CD14-positive monocyte (primary cell): ENCODE results near the gene EYS. TPM values are rescaled to one million over a fixed set of nuclear protein-coding genes. Genes with fewer than 3 reads are reported as not detected.
A peak's percentile ranks its signal among the peaks of the same experiment; 100 is the strongest.

ENCODE experiments used
- DNase-seq, 3 donors: peaks; one replicate each; pipeline ENCODE4 v3.0.0-alpha.2; 2011 to 2022
- H2AFZ ChIP-seq: 2 replicates; pipeline ENCODE4 v1.6.0; 2012; ENCODE audit warnings: mild to moderate bottlenecking, low read depth, low read length, inconsistent platforms; ENCODE audit not compliant: insufficient read depth, poor library complexity, severe bottlenecking
- H3K27ac ChIP-seq, 2 donors: 1 replicate in 1 of 2; 2 replicates in 1 of 2; pipeline ENCODE4 v1.5.1; 2012 to 2013; ENCODE audit warnings: low read length in 2 of 2, control low read depth in 1 of 2, inconsistent platforms in 1 of 2, low read depth in 1 of 2, mild to moderate bottlenecking in 1 of 2
- H3K27me3 ChIP-seq, 2 donors: one replicate each; pipeline versions ENCODE4 v1.6.0 to v1.6.1; 2011 to 2013; ENCODE audit warnings: low read length in 2 of 2; ENCODE audit not compliant: control insufficient read depth in 2 of 2, insufficient read depth in 2 of 2
- H3K36me3 ChIP-seq, 2 donors: replicated peaks in 1 of 2; 1 replicate in 1 of 2; 2 replicates in 1 of 2; pipeline versions ENCODE4 v1.5.1 to v1.6.1; 2012 to 2013; ENCODE audit warnings: low read length in 2 of 2, control low read depth in 1 of 2, inconsistent platforms in 1 of 2, mild to moderate bottlenecking in 1 of 2; ENCODE audit not compliant: insufficient read depth in 2 of 2, control insufficient read depth in 1 of 2
- H3K4me1 ChIP-seq, 2 donors: 1 replicate in 1 of 2; 2 replicates in 1 of 2; pipeline versions ENCODE4 v1.5.1 to v1.6.1; 2012 to 2013; ENCODE audit warnings: low read length in 2 of 2, control low read depth in 1 of 2, inconsistent platforms in 1 of 2, mild to moderate bottlenecking in 1 of 2, moderate library complexity in 1 of 2; ENCODE audit not compliant: insufficient read depth in 2 of 2, control insufficient read depth in 1 of 2
- H3K4me2 ChIP-seq: replicated peaks from 2 replicates; pipeline ENCODE3; 2012; ENCODE audit warnings: low read length, moderate library complexity, mild to moderate bottlenecking; ENCODE audit not compliant: poor library complexity, severe bottlenecking; ENCODE audit errors: extremely low read depth
- H3K4me3 ChIP-seq, 3 experiments: fragments of 200-600 bp in 1 of 3; sonication (generic) in 1 of 3; replicated peaks in 1 of 3; 1 replicate in 2 of 3; 2 replicates in 1 of 3; pipeline ENCODE4 v1.5.1; 2011 to 2013; ENCODE audit warnings: low read length in 3 of 3, mild to moderate bottlenecking in 3 of 3, control low read depth in 2 of 3, low read depth in 2 of 3, inconsistent platforms in 1 of 3, moderate library complexity in 1 of 3
- H3K79me2 ChIP-seq: 2 replicates; pipeline ENCODE4 v1.6.0; 2012; ENCODE audit warnings: mild to moderate bottlenecking, control low read depth, inconsistent platforms, low read length, moderate library complexity; ENCODE audit not compliant: insufficient read depth
- H3K9ac ChIP-seq: 2 replicates; pipeline ENCODE4 v1.6.0; 2017; ENCODE audit warnings: low read length, mild to moderate bottlenecking; ENCODE audit not compliant: insufficient read depth, poor library complexity, severe bottlenecking
- H3K9me3 ChIP-seq, 2 donors: replicated peaks in 1 of 2; 1 replicate in 1 of 2; 2 replicates in 1 of 2; pipeline versions ENCODE4 v1.5.1 to v1.6.1; 2012 to 2013; ENCODE audit warnings: low read length in 2 of 2, control low read depth in 1 of 2; ENCODE audit not compliant: control insufficient read depth in 1 of 2, insufficient read depth in 1 of 2
- H4K20me1 ChIP-seq: 2 replicates; pipeline ENCODE4 v1.6.0; 2012; ENCODE audit warnings: mild to moderate bottlenecking, low read length, control low read depth, moderate library complexity; ENCODE audit not compliant: insufficient read depth
- H3K27ac Mint-ChIP-seq, 7 donors: one replicate each; pipeline ENCODE4 v1.8.0; 2020; ENCODE audit warnings: mild to moderate bottlenecking in 7 of 7, mixed read lengths in 7 of 7, moderate library complexity in 6 of 7, inconsistent platforms in 2 of 7
- H3K27me3 Mint-ChIP-seq, 3 donors: one replicate each; pipeline ENCODE4 v1.8.0; 2021 to 2022; ENCODE audit warnings: low read depth in 3 of 3, mild to moderate bottlenecking in 3 of 3, mixed read lengths in 3 of 3, moderate library complexity in 3 of 3, inconsistent platforms in 1 of 3
- H3K36me3 Mint-ChIP-seq, 2 donors: one replicate each; pipeline ENCODE4 v1.8.0; 2020; ENCODE audit warnings: mixed read lengths in 2 of 2, inconsistent platforms in 1 of 2, mild to moderate bottlenecking in 1 of 2
- H3K4me1 Mint-ChIP-seq: one replicate; pipeline ENCODE4 v1.8.0; 2020; ENCODE audit warnings: mild to moderate bottlenecking, mixed read lengths
- H3K4me3 Mint-ChIP-seq, 2 donors: one replicate each; pipeline ENCODE4 v1.8.0; 2020; ENCODE audit warnings: mild to moderate bottlenecking in 2 of 2, mixed read lengths in 2 of 2, moderate library complexity in 1 of 2
- H3K9me3 Mint-ChIP-seq, 7 donors: one replicate each; pipeline ENCODE4 v1.8.0; 2020 to 2022; ENCODE audit warnings: mixed read lengths in 7 of 7, mild to moderate bottlenecking in 6 of 7, moderate library complexity in 6 of 7, inconsistent platforms in 2 of 7
- CTCF ChIP-seq: fragments of 200-600 bp; IDR thresholded peaks from one replicate; pipeline ENCODE4 v1.8.0; 2022; ENCODE audit warnings: antibody characterized with exemption, mild to moderate bottlenecking
- WGBS: methylation state at CpG from one replicate; pipeline ENCODE4 v1.1.5; 2013; ENCODE audit warnings: missing lambda C conversion rate; ENCODE audit not compliant: insufficient coverage; 5-methylcytosine and 5-hydroxymethylcytosine counted together
- intact Hi-C, 2 donors: fragments of 100-400 bp; cut with micrococcal nuclease; formaldehyde crosslinking; loops; one replicate each; pipeline versions ENCODE4 v1.15.0 to v1.15.1; 2023
- polyA plus RNA-seq, 3 donors: library from polyadenylated mRNA; depleted of rRNA in 1 of 3; unstranded in 2 of 3; stranded (reverse) in 1 of 3; fragments of 300-500 nt in 2 of 3; fragments of >200 nt in 1 of 3; fragmentation: Illumina TruSeq in 2 of 3; gene quantifications; 1 replicate in 2 of 3; 2 replicates in 1 of 3; pipeline ENCODE4 v1.2.3, GENCODE V29; 2012 to 2021

Gene EYS
- polyA plus RNA-seq, 3 donors = 0.01 to 0.03 TPM; not detected in 1

- H3K9ac ChIP-seq = no peak overlapping the region
- no peak for TF ChIP-seq CTCF
- H3K27ac ChIP-seq = no peak overlapping the region
- no peaks in the 10 kb centered on the region for H3K27me3 Mint-ChIP-seq
- no peaks in the 10 kb centered on the region for H3K4me1 Mint-ChIP-seq
- no peaks in the 10 kb centered on the region for H3K79me2 ChIP-seq
- H3K9me3 ChIP-seq = no peaks in the 10 kb centered on the region
- intact Hi-C loops = no loop called here
- no peaks in the 10 kb centered on the region for H3K4me1 ChIP-seq
- H3K9me3 Mint-ChIP-seq = no peaks in the 10 kb centered on the region
- H3K4me2 ChIP-seq = no peak overlapping the region
- no peak overlapping the region for H3K4me3 Mint-ChIP-seq
- peaks cover 52 to 55% of the 10 kb centered on the region in 2 donors for H3K36me3 Mint-ChIP-seq
- H3K27me3 ChIP-seq = no peaks in the 10 kb centered on the region
- H3K27ac Mint-ChIP-seq = peak overlapping the region in 1 of 7 donors; percentile 39
- 100% methylated on average over 6 of the region's 6 CpGs for WGBS
- H3K36me3 ChIP-seq = peaks cover 52 to 68% of the 10 kb centered on the region in 2 donors
- no peak for DNase-seq
- no peak overlapping the region for H3K4me3 ChIP-seq
- no peak overlapping the region for H2AFZ ChIP-seq
- no peaks in the 10 kb centered on the region for H4K20me1 ChIP-seq
Observed at GRCh38 chr6:63713332-63713731, 1993.7 kb downstream of the EYS start.

DNA sequence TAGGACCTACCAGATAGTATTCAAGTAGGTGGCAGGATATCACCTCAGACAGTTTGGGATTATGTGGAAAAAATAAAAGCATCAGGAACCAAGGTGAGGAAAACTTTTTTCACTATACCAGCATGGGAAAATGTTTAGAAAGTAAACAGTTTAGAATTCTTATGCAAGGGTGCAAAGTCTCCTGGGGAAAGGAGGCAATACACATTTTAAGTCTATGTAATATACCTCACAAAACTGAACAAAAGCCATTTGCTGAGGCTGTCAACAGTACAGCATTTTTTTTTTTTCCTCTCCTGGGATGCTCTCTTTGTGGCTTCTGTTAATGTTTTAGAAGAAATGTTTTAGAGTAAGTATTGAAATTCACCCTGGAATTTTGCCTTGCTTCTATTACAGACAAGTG is 1997.9 kb downstream of the EYS start:
- intact Hi-C loops = no loop called here
- H3K27ac ChIP-seq = no peak overlapping the region
- H2AFZ ChIP-seq = no peak overlapping the region
- H3K79me2 ChIP-seq = no peaks in the 10 kb centered on the region
- Mint-ChIP-seq H3K4me1 (no peaks in the 10 kb centered on the region), H3K4me3 (no peak overlapping the region), H3K27ac (no peak overlapping the region), H3K27me3 (no peaks in the 10 kb centered on the region), H3K9me3 (no peaks in the 10 kb centered on the region), H3K36me3 (peaks cover 83 to 86% of the 10 kb centered on the region in 2 donors)
- peaks cover 81 to 98% of the 10 kb centered on the region in 2 donors for H3K36me3 ChIP-seq
- peaks cover 8% of the 10 kb centered on the region for H4K20me1 ChIP-seq
- no peak for TF ChIP-seq CTCF
- no peak overlapping the region for H3K4me2 ChIP-seq
- H3K9ac ChIP-seq = no peak overlapping the region
- H3K9me3 ChIP-seq = no peaks in the 10 kb centered on the region
- no peaks in the 10 kb centered on the region for H3K27me3 ChIP-seq
- H3K4me1 ChIP-seq = no peaks in the 10 kb centered on the region
- H3K4me3 ChIP-seq = no peak overlapping the region
- DNase-seq = no peak
